Keratinocyte (primary cell): Measurements from ENCODE around the gene CAP2. TPM values are rescaled to one million over a fixed set of nuclear protein-coding genes. Genes with fewer than 3 reads are reported as not detected.

ENCODE experiments used
- DNase-seq: peaks from one replicate; pipeline ENCODE4 v3.0.0-alpha.2; 2011; ENCODE audit warnings: low read depth, missing footprints, low spot score
- FAIRE-seq: peaks from 2 replicates; lab custom pipeline; 2011; peaks lifted over from hg19 to GRCh38; lab: Jason Lieb, UNC
- H2AFZ ChIP-seq: 2 replicates; pipeline ENCODE4 v1.6.0; 2012; ENCODE audit warnings: low read length, control low read depth, inconsistent platforms; ENCODE audit not compliant: control insufficient read depth
- H3K27ac ChIP-seq: 2 replicates; pipeline ENCODE4 v1.5.1; 2011; ENCODE audit warnings: low read length; ENCODE audit not compliant: control insufficient read depth, insufficient read depth
- H3K27me3 ChIP-seq: 3 replicates; pipeline ENCODE4 v1.6.0; 2011; ENCODE audit warnings: low read length; ENCODE audit not compliant: control insufficient read depth, insufficient read depth; ENCODE audit errors: extremely low read depth
- H3K36me3 ChIP-seq, 2 experiments: 2 replicates in 1 of 2; 3 replicates in 1 of 2; pipeline ENCODE4 v1.5.1; 2011; ENCODE audit warnings: low read length in 2 of 2, mild to moderate bottlenecking in 1 of 2; ENCODE audit not compliant: control insufficient read depth in 2 of 2, insufficient read depth in 2 of 2; ENCODE audit errors: extremely low read depth in 1 of 2
- H3K4me1 ChIP-seq: 3 replicates; pipeline ENCODE4 v1.5.1; 2011; ENCODE audit warnings: low read length; ENCODE audit not compliant: control insufficient read depth, insufficient read depth; ENCODE audit errors: extremely low read depth
- H3K4me2 ChIP-seq: 3 replicates; pipeline ENCODE4 v1.6.0; 2011; ENCODE audit warnings: low read depth, low read length; ENCODE audit not compliant: control insufficient read depth, insufficient read depth; ENCODE audit errors: extremely low read depth
- H3K4me3 ChIP-seq, 3 experiments: fragments of 200-600 bp in 1 of 3; sonication (generic) in 1 of 3; 2 replicates in 2 of 3; 3 replicates in 1 of 3; pipeline ENCODE4 v1.5.1; 2011 to 2016; ENCODE audit warnings: low read length in 3 of 3, mild to moderate bottlenecking in 3 of 3, control low read depth in 2 of 3, inconsistent platforms in 1 of 3, low read depth in 1 of 3, mixed read lengths in 1 of 3, mixed run types in 1 of 3, moderate library complexity in 1 of 3; ENCODE audit not compliant: control insufficient read depth in 2 of 3, insufficient read depth in 2 of 3; ENCODE audit errors: extremely low read depth in 1 of 3
- H3K79me2 ChIP-seq: 2 replicates; pipeline ENCODE4 v1.6.0; 2012; ENCODE audit warnings: low read length; ENCODE audit not compliant: control insufficient read depth, insufficient read depth
- H3K9ac ChIP-seq: 3 replicates; pipeline ENCODE4 v1.6.0; 2011; ENCODE audit warnings: low read length; ENCODE audit not compliant: control insufficient read depth, insufficient read depth; ENCODE audit errors: extremely low read depth
- H3K9me1 ChIP-seq: 3 replicates; pipeline ENCODE4 v1.6.0; 2011; ENCODE audit warnings: low read length; ENCODE audit not compliant: control insufficient read depth, insufficient read depth; ENCODE audit errors: extremely low read depth
- H3K9me3 ChIP-seq: 2 replicates; pipeline ENCODE4 v1.5.1; 2012; ENCODE audit warnings: low read depth, low read length; ENCODE audit not compliant: control insufficient read depth
- H4K20me1 ChIP-seq: 3 replicates; pipeline ENCODE4 v1.6.0; 2011; ENCODE audit warnings: low read length; ENCODE audit not compliant: control insufficient read depth, insufficient read depth; ENCODE audit errors: extremely low read depth
- CTCF ChIP-seq, 3 experiments: IDR thresholded peaks in 1 of 3; conservative IDR thresholded peaks in 1 of 3; optimal IDR thresholded peaks in 1 of 3; 2 replicates in 2 of 3; 3 replicates in 1 of 3; pipeline versions ENCODE3 to v1.5.1; 2011; ENCODE audit warnings: low read length in 3 of 3, mild to moderate bottlenecking in 3 of 3, moderate library complexity in 2 of 3, control low read depth in 1 of 3, inconsistent platforms in 1 of 3; ENCODE audit not compliant: insufficient read depth in 2 of 3; ENCODE audit errors: extremely low read depth in 1 of 3
- EZH2 ChIP-seq: IDR thresholded peaks from one replicate; pipeline ENCODE4 v1.6.1; 2012; ENCODE audit warnings: inconsistent platforms, mild to moderate bottlenecking, low read length, moderate library complexity
- dilution Hi-C: fragments of 300-500 bp; cut with MboI; formaldehyde crosslinking; loops from one replicate; pipeline ENCODE4 v1.7.0; 2020; ENCODE audit warnings: low sequenced_read_pairs; ENCODE audit not compliant: extremely low pct_ligation_motif_present
- polyA plus RNA-seq, 5 experiments: library from polyadenylated mRNA; depleted of rRNA in 3 of 5; stranded (reverse) in 3 of 5; stranded (forward) in 1 of 5; unstranded in 1 of 5; fragments of >200 nt; gene quantifications; 1 replicate in 1 of 5; 2 replicates in 3 of 5; 3 replicates in 1 of 5; pipeline versions ENCODE4 v1.2.1 to v1.2.3, GENCODE V29; 2011 to 2012; ENCODE audit warnings: missing spikeins in 2 of 5, low read depth in 1 of 5, low replicate concordance in 1 of 5

CAP2 gene
- polyA plus RNA-seq, 1 donor (not counting 4 experiments of a cell fraction or from before 2014, with no cell fraction given) = 12.1 TPM

DNA sequence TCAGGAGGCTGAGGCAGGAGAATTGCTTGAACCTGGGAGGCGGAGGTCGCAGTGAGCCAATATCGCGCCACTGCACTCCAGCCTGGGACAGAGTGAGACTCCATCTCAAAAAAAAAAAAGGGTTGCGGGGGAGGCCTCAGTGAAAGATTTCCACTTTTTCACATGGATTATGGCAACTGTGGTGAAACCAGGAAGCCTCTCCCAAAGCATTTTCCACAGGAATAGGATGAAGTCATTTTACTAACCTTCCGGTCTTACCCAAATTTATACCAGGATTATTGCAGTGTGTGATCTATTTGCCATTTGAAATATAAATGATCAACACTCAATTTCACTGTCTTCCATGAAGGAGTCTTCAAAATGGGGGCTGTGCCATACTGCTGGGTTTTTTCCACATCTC is 113.1 kb downstream of the CAP2 start:
- Histone ChIP-seq H3K9me1 (no peaks in the 10 kb centered on the region), H2AFZ (no peak overlapping the region), H3K4me3 (no peak overlapping the region), H3K27me3 (no peaks in the 10 kb centered on the region), H3K27ac (no peak overlapping the region), H3K79me2 (no peaks in the 10 kb centered on the region), H3K4me1 (no peaks in the 10 kb centered on the region), H3K9me3 (no peaks in the 10 kb centered on the region), H4K20me1 (no peaks in the 10 kb centered on the region), H3K9ac (no peak overlapping the region), H3K36me3 (peaks cover 0 to 9% of the 10 kb centered on the region in 2 experiments), H3K4me2 (no peak overlapping the region)
- dilution Hi-C loops = no loop called here
- DNase-seq = no peak
- no peak for TF ChIP-seq CTCF (optimal IDR thresholded peaks at IDR 0.05 in 1 of 3, IDR thresholded peaks at IDR 0.05 in 1 of 3, conservative IDR thresholded peaks at IDR 0.05 in 1 of 3; ENCODE audit: extremely low read depth in 1 of 3, insufficient read depth in 2 of 3, low read length in 3 of 3)
- no peak for TF ChIP-seq EZH2
- FAIRE-seq = no peak

DNA sequence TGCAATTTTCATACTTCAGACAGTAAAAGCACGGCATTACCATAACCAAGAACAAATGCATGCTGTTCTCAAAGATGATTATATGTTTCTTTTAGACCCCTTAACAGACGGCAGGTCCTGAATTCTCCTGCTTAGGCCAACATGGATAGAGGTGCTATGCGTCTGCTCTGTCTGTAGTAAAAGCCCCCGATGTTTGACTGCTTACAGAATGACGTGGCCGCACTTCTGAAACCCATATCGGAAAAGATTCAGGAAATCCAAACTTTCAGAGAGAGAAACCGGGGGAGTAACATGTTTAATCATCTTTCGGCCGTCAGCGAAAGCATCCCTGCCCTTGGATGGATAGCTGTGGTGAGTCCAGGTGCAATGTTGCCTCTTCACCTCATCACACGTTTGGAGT is 113.6 kb downstream of the CAP2 start:
- H3K79me2 ChIP-seq = no peaks in the 10 kb centered on the region
- no peak overlapping the region for H3K4me2 ChIP-seq
- dilution Hi-C loops = no loop called here
- no peaks in the 10 kb centered on the region for H3K4me1 ChIP-seq
- TF ChIP-seq CTCF (optimal IDR thresholded peaks at IDR 0.05 in 1 of 3, IDR thresholded peaks at IDR 0.05 in 1 of 3, conservative IDR thresholded peaks at IDR 0.05 in 1 of 3; ENCODE audit: extremely low read depth in 1 of 3, insufficient read depth in 2 of 3, low read length in 3 of 3) (no peak), EZH2 (no peak)
- H3K9ac ChIP-seq = no peak overlapping the region
- FAIRE-seq = no peak
- DNase-seq = no peak
- peaks cover 0 to 9% of the 10 kb centered on the region in 2 experiments for H3K36me3 ChIP-seq
- no peaks in the 10 kb centered on the region for H3K27me3 ChIP-seq
- H4K20me1 ChIP-seq = no peaks in the 10 kb centered on the region
- no peaks in the 10 kb centered on the region for H3K9me3 ChIP-seq
- no peaks in the 10 kb centered on the region for H3K9me1 ChIP-seq
- no peak overlapping the region for H2AFZ ChIP-seq
- no peak overlapping the region for H3K27ac ChIP-seq
- no peak overlapping the region for H3K4me3 ChIP-seq
